ELR (cell line): ENCODE results near the gene TPBGL.

Source experiments
- DNase-seq: peaks from one replicate; pipeline ENCODE4 v3.0.0-alpha.2; 2015; ENCODE audit warnings: low read depth

Gene TPBGL

DNA sequence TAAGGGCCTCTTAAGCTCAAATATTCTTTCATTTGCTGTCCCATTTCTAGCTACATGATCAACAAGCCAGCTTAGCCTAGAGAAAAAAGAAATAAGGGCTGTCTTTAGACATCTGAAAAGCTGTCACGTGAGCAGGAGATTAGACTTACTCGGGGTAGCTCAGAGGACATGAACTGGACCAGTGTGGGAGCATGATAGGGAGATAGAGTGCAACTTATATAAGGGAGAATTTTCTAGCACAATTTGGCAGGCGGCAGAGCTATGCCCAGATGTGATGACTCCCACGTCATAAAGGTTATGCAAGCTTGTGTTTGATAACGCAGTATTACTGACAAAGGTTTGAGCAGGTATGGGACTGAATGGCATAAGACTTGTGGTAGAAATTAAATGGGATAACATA, 28.2 kb upstream of the TPBGL start:
- DNase-seq = no peak

DNA sequence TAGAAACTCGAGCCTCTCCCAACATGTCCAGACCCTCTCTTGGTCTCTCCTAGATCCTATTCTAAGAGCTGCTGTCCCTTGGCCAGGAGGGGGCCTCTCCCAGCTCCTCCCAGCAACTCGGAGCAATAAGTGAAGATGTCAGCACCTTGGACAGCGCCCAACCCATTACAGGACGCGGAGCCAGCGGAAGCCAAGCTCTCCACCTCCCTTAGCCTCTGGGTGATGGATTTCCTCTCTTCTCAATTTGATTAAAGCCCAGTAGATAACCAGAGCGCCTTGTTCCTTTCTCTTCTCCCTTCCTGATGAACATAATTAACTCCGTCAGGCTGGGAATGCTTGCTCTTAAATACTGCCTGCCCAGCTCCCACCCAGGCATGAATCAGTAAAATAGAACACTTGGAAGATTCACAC, 26.2 kb upstream of the TPBGL start:
- DNase-seq = peak; percentile 86

DNA sequence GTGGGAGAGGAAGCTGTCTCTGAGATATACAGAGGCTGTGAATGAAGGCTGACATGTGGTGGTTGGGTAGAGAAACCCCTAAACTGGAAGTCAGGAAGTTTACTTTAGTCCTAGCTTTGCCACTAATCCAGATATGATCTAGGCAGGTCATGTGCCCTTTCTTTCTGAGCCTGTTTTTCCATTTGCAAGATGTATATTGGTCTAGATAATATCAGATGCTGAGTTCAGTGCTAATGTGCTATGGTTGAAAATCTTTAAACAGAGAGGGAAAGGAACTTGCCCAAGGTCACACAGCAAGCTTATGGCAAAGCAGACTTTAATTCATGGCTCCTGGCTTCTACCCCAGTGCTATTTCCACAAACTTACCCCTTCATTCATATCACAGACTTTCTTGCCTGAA, 25.7 kb upstream of the TPBGL start:
- DNase-seq = no peak

DNA sequence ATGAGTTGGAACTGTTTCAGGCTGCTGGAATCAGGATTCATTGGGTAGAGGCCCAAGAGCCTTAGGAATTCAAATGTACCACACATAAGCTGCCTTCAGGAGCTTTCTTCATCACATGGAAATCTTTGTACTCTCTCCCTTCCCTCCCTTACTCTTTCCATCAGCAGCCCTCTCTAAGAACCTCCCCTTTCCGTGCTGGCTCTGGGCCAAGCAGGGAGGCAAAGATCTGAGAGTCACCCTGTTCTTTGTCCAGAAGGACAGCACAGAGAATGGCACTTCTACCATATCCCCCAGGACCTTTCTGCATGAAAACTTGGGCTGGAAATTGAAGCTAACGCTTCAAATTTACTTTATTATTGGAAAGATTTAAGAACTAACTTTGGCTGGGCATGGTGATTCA, 20.7 kb upstream of the TPBGL start:
- no peak for DNase-seq

DNA sequence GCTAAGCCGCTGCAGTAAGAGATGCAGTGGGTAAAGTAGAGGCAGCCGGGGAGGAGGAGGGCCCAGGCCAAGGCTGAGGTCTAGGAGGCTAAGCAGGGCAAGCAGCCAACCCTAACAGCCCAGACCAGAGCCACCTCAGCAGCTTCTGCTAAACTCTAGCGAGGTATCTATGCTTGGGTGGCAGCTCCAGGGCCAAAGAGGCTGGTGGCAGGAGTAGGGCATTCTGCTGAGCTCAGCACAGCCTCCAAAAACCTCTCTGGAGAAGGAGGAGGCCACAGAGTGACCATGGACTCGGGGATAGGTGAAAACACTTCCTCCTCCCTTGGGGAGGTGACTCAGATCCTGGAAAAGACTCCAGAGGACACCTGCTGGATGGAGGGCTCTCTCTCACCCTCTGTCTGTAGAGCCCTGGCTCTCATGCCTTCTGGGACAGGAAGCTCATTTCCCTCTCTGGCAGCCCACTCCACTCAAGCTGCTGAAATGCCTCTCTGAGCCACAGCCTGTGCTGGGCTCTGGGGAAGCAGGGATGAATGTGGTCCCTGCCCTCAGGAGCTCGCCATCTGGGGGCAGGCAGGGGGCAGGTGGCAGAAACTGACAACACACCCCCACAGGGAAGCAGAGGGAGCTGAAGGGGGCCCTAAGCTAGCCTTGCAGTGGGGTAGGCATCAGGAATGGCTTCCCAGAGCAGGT, 16.5 kb upstream of the TPBGL start:
- DNase-seq = peak; percentile 32

DNA sequence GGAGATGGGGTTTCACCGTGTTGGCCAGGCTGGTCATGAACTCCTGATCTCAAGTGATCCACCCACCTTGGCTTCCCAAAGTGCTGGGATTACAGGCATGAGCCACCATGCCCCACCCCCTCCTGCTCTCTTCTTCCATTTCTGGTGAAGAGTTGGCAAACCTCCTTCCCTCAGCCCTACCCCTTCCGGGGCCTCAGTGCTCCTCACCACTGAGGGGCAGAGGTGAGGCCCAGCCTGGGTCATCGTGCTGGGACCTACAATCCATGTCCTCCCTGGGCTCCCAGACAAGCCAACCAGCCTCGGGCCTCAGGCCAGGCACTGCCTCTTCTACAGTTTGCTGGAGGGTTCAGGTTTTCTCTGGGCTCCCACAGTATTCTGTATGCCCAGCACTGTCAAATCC, 14.8 kb upstream of the TPBGL start:
- no peak for DNase-seq

DNA sequence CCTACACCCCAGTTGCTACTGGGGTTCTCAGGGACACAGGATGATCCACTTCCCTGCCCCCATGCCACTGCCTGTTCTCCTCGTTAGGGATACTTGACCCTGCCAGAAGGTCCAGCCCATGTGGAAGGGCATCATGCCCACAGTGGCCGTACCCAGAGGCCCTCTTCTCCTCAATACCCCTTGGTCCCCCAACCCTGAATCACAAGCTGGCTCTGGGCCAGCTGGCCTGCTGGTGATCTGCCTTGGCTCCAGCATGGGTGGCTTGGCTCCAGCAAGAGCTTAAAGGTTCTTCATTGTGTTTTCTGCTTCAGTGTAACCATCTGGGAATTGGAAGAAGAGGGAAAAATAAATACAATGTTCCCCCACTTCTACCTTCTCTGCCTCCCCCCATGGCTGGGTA, 11.1 kb upstream of the TPBGL start:
- no peak for DNase-seq

DNA sequence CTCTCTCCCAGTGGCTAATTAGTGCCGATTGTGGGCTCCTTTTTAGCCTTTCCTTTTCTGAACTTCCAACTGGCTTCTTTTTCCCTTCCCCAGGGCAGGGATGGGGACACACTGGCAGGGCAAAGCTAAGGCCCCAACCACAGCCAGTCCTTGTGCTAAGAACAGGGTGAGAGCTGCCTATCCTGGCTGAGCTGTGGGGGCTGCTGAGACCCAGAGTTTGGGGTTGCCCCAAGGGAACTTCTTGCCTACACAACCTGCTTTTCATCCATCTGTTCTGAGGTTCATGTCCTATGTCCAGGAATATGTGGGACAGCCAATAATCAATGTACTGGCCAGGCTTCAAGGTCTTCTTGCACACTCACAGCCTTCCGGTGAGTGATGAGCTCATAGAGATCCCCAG, 10.0 kb upstream of the TPBGL start:
- no peak for DNase-seq

DNA sequence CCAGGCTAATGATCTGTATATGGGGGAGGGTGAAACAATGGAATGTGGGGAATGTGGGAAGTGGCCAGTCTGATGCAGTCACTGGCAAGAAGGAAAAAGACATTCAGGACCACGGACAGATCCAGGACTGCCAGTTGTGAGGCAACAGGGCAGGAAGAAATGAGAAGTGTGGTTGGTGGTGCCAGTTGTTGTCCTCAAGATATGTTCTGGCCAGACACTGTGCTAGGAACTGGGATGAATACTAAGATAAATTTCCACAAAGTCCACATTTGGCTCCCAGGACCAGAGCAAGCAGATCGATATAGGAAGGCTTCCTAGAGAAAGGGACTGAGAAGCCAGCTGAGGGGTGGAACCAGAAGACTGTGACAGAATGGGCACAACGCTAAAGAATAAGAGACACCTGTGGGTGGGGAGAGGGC, 6.8 kb upstream of the TPBGL start:
- peak; percentile 61 for DNase-seq

DNA sequence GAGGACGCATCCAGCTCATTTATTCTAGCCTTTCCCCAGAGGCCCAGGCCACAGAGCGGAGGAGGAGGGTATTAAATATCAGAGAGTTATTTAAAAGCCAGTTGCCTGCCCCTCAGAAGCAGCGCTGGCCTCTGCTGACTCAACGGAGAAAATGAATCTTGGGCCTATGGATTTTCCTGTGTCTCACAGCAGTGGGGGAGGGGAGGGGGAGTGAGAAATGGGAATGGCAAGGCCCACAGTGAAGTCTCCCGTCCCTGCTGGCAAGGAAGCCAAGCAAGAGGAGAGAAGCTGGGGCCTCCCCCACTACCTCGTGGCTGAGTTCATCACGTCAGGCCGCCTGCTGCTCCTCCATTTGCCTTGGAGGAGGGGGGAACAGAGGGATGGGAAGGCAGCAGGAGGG, 4.5 kb upstream of the TPBGL start:
- DNase-seq = no peak

DNA sequence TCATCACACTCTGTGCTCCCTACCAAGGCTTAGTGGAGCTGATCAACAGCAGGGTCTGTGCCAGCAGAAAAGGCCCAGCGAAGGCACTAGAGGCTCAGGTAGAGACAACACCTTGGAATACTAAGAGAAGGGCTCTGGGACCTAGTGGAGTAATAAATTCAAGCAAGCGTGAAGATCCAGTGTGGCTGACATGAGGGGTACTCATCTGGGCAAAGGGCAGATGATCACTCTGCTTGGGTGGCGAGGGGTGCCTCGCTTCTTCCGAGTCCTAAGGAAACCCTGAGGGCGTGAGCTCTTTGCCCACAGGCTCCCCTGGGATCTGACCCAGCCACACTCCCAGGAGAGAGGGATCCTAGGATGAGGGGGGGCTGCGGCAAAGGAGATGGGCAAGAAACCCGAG, 3.5 kb upstream of the TPBGL start:
- DNase-seq = no peak

DNA sequence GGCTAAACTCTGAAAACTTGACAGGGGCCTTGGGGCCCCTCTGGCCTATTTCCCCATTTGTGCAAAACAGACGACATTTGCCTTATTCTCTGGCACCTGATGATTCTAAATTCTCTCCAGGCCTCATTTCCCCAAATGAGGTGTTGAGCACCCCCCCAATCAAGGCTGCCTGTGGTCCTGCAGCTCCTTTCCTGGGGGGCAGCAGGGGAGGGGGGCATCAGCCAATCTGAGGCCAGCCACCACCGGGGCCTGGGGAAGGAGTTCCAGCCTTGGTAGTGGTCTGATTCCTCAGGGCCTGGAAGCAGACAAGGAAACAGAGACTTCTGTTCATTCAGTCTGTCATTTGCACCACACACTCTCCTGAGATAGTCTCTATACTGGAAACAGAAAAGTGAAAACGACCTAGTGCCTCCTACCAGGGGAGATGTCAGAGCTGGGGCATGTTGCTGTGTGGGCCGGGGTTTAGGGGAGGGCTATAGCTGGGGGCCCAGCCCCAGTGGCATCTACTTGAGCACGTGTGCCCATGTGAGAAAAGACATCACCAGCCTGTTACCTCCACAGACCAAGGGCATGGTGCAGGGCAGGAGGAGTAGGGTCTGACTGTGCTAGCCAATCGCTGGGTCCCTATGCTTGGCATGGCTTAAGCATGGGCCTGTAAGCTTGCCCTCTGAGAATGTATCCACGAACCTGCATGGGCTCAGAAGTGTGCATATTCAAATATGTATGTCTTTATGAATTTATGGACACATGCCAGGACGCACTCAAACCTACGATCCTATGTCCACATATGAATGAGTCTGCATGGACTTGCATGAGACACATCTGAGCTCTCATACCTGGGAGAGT, 1.8 kb upstream of the TPBGL start:
- no peak for DNase-seq

DNA sequence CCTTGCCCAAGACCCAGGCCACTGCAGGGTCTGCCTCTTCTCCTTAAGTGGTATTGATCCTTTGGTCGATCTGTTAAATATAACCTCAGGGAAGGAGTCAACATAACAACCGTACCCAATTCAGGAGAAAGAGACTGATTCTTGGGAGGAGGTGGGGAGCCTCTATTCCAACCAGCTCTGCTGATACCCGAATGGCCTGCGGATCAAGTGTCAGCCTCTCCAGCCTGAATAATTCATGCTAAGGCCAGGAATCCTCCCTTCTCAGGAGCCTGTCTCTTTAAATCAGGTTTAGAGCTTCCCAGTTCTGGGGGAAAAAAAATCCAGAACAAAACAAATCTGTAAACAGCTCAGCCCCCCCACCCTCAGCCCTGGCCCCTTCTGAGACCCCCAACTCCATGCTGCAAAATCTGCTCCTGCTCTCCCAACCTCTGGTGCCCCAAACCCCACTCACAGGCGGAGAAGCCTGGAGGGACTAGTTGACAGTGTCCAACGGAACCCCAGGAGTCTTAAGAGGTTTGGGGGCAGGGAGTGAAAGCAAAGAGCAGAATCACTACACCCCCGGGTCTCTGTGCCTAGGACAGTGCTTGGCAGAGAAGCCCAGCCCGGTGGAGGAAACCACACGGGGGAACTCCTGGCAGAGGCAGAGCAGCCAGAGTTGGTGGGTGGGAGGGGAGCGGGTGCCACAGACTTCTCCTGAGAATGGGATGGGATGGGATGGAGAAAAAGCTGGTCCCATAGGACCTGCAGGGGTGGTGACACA, 863 bp upstream of the TPBGL start:
- no peak for DNase-seq

DNA sequence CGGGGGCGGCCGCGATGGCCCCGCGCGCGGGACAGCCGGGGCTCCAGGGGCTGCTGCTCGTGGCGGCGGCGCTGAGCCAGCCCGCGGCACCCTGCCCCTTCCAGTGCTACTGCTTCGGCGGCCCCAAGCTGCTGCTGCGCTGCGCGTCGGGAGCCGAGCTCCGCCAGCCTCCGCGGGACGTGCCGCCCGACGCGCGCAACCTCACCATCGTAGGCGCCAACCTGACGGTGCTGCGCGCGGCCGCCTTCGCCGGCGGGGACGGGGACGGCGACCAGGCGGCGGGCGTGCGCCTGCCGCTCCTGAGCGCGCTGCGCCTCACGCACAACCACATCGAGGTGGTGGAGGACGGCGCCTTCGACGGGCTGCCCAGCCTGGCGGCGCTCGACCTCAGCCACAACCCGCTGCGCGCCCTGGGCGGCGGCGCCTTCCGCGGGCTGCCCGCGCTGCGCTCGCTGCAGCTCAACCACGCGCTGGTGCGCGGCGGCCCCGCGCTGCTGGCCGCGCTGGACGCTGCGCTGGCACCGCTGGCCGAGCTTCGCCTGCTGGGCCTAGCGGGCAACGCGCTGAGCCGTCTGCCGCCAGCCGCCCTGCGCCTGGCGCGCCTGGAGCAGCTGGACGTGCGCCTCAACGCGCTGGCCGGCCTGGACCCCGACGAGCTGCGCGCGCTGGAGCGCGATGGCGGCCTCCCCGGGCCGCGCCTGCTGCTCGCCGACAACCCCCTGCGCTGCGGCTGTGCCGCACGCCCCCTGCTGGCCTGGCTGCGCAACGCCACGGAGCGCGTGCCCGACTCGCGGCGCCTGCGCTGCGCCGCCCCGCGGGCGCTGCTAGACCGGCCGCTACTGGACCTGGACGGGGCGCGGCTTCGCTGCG, 697 bp downstream of the TPBGL start:
- DNase-seq = peak; percentile 82

DNA sequence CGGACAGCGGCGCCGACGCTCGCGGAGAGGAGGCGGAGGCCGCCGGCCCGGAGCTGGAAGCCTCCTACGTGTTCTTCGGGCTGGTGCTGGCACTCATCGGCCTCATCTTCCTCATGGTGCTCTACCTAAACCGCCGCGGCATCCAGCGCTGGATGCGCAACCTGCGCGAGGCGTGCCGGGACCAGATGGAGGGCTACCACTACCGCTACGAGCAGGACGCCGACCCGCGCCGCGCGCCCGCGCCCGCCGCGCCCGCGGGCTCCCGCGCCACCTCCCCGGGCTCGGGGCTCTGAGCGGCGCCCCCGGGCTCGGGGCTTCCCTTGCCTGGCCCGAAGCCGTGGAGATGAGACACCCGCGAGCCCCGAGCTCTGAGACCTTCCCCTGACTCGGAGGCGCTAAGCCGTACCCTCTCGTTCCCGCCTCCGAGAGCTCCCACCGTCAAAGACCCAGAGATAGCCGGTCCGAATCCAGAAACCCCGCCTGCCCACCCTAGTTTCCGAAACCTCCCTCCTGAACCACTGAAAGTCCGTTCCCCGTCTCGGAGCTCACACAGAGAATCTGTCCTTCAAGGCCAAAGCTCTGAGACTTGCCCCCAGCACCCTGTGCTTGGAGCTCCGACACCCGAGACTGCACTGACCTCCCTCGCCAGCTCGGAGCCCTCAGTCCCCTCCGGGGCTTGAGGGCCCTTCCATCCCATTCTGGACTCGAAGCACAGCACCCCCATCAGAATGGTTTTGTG, 1.5 kb downstream of the TPBGL start:
- DNase-seq = no peak

DNA sequence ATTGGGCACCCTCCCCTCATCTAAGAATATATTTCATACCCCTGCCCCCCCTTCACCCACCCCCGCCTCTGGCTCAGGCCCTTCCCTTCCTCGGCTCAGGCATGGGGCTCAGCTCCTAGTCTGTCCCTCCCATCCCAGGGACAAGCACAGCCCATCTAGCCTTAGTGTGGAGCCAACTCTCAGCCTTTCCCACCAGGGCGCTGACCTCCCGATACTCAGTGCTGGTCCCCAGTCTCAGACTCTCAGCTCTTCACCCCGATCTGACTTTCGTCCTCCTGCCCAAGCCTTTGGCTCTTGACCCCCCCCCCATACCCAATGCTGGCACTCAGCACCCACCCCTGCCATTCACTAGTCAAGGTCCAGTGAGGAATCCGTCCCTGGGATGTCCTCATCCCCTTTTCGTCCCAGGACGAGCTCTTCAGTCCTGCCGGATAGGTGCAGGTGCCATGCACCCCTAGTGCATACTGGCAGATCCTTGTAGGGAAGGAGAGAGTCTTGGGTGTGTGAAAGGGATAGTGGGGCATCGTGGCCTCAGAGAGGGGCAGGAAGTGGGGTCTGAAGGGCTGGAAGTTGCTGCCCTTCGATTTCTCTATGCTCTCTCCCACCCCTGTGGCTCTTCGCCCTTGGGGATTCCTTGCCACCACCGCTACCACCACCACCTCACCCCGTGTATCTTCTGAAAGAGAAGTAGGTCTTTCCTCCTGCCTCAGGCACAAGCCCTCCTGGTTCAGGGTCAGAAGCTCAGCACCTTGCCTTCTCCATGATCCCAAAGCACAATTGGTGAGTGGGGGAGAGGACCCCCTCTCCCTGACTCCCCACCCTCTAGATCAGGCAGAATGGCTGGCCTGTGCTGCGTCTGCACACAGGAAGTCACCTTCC, 2.4 kb downstream of the TPBGL start:
- DNase-seq = no peak

DNA sequence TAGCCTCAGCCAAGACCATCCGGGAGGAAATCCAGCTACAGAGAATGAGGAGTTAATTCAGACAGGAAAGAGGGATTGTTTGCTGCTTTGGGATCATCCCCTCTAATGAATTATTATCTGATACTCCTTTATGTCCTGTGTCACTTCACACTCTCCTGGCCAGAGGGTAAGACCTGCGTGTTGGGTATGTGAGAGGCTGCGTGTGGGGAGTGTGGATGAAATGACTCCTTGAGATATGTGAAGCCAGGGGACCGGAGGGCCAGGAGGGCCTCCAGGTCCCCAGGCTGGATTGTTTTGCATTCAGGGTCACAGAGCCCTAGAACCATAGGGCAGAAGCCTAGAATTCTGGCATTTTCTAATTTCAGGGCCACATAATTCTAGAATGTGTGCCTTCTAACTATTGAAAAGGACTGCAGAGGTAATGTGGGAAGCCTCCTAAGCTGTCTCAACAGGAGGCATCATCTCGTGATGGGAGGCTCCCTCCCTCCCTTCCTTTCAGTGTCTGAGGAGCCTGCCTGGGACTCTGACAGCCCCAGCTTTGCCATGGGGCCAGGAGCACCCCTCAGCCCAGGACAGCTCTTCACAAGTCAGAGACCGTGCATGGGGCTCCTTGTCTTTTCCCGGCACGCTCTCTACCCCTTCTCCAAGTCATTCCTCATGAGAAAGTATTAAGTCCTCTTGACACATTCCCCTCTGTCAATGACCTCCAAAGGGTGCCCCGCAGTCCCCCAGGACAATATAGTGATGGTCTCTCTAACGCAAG, 3.7 kb downstream of the TPBGL start:
- no peak for DNase-seq

DNA sequence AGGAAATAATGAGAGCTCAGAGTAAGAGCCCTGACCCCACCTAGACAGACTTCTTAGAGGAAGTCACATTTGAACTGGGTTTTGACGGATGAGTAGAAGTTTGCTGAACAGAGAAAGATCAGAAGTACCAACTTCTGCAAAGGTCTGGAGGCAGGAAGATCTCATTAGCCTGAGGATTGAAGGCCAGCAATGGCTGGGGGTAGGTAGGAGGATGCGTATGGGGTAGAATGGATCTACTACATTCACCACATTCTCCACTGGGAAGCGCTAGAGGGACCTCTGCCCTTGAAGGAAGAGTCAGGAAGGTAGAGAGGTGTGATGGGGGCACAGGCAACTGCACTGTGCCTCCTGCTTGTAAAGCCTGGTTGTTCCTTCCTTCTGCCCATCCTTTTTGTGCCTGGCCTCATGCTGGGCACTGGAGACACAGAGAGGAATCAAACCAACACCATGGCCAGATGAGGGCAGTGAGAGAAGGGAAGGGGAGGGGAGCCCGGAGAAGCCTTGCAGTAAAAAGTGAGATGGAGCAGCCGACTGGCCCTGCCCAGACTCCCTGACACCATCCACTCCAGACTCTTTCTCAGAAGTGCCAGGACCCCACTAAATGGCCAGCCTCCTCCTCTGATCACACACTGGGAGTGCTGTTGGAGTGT, 4.9 kb downstream of the TPBGL start:
- DNase-seq = no peak
